Measurements from ENCODE around the gene METTL23.
"Not testable (repeated sequence)": the region's sequence is repeated elsewhere in the genome, so short reads cannot be mapped to it uniquely, and the experiment has no call there.

GRCh38 chr17:76745785-76746184 lies 19.1 kb downstream of the METTL23 start:
- TF ChIP-seq CTCF (conservative IDR thresholded peaks at IDR 0.05 in 1 of 2, IDR thresholded peaks at IDR 0.05 in 1 of 2; ENCODE audit: extremely low read depth in 1 of 2, insufficient read depth in 1 of 2, low read depth in 1 of 2, low read length in 2 of 2); EZH2 (IDR thresholded peaks at IDR 0.05; ENCODE audit: borderline replicate concordance, low read length): not testable (repeated sequence)
